ENCODE results near the gene VEZF1. TPM values are rescaled to one million over a fixed set of nuclear protein-coding genes. Genes with fewer than 3 reads are reported as not detected.

VEZF1 gene, protein sequence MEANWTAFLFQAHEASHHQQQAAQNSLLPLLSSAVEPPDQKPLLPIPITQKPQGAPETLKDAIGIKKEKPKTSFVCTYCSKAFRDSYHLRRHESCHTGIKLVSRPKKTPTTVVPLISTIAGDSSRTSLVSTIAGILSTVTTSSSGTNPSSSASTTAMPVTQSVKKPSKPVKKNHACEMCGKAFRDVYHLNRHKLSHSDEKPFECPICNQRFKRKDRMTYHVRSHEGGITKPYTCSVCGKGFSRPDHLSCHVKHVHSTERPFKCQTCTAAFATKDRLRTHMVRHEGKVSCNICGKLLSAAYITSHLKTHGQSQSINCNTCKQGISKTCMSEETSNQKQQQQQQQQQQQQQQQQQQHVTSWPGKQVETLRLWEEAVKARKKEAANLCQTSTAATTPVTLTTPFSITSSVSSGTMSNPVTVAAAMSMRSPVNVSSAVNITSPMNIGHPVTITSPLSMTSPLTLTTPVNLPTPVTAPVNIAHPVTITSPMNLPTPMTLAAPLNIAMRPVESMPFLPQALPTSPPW
- 77.6 TPM for total RNA-seq
- long read RNA-seq, transcript VEZF1-202 (6 exons, 2,321 nt), result major isoform, 19 of 48 reads
- long read RNA-seq, partial matches to known transcripts, result 1 of 48 reads
- long read RNA-seq, other reads (novel, unspliced or antisense), result 28 of 48 reads

DNA sequence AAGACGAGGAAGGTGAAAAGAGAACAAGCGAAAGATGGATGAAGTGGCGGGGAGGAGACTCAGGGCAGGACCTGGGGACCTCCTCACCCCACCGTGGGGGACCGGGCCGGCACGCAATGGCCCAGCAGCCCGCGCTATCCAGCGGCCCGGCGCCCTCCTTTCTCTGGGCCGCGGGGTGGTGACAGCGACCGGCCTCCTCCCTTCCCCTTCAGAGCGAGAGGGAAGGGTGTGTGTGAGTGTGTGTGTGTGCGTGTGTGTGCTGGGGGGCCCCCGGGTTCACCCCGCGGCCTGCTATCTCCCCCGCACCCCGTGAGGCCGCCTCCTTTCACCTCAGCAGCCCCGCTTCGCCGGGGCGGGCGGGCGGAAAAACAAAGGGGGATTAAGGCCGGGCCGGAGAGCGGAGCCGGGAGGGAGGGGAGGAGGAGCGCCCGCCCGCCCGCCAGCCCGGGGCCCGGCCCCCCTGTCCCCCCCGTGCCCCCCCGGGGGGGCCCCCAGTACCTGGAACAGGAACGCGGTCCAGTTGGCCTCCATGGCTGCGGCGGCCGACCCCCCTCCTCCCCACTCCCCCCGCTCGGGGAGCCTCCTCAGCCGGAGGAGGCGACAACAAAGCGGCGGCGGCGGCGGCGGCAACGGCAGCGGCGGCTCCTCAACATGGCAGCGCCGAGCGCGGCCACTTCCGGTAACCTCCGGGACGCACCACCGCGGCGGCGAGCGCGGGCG, at the start of gene VEZF1:
Gene VEZF1, minus strand, starts transcription at position 674 of the 720 bp plus-strand sequence. Its CDS starts 143 bp downstream, at position 531.
- DNase-seq, result peak; percentile 91
- intact Hi-C loops (cut with micrococcal nuclease), result no loop called here
- peak; percentile 75 for ATAC-seq

- ATAC-seq (no peak), DNase-seq (no peak)
- intact Hi-C loops (cut with micrococcal nuclease), result no loop called here
These were observed 44.8 kb upstream of the VEZF1 start for GRCh38 chr17:58032691-58033415.

DNA sequence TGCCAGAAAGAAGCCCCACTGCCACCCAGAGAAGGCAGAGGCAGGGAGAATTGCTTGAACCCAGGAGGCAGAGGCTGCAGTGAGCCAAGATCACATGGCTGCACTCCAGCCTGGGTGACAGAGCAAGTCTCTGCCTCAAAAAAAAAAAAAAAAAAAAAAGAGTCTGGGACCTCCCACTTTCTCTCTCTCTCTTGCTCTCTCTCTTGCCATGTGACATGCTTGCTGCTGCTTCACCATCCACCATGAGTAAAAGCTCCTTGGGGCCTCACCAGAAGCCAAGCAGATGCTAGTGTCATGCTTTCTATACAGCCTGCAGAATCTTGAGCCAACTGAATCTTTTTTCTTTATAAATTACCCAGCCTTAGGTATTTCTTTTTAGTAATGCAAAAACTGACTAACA, 40.5 kb upstream of the VEZF1 start:
- DNase-seq (no peak), ATAC-seq (no peak)
- intact Hi-C loops (cut with micrococcal nuclease), result no loop called here

DNA sequence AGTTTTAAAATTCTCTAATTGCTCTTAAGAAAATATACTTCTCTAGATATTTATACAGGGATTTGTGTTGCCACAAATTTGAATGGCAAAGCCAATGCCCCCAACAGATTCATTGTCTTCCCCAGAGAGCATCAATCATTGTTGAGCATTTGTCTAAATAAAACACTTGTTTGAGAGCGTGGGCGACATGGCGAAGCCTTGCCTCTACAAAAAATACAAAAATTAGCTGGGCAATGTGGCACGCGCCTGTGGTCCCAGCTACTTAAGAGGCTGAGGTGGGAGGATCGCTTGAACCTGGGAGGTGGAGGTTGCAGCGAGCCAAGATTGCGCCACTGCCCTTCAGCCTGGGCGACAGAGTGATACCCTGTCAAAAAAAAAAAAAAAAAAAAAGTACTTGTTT, 32.3 kb upstream of the VEZF1 start:
- ATAC-seq, result no peak
- intact Hi-C loops (cut with micrococcal nuclease), result no loop called here
- DNase-seq, result no peak

- no peak for DNase-seq
- intact Hi-C loops (cut with micrococcal nuclease), result no loop called here
- ATAC-seq, result no peak
These were observed 31.5 kb upstream of the VEZF1 start for GRCh38 chr17:58019521-58019920.

DNA sequence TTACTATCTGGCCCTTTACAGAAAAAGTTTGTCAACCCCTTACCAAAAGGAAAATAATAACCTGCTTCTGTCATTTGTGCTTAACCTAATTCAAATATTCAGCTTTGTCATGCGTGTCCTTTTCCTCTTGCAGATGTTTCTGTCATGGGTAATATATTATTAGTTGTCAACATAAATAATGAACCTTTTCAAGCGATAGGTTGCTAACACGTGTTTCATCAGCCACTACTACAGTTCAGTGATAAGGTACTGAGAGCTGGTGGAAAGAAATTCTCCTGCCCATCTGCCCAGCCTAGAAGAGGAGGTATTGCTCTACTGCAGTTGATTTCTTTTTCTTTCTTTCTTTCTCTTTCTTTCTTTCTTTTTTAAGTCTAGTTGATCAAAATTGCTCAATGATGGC, 31.0 kb upstream of the VEZF1 start:
- intact Hi-C loops (cut with micrococcal nuclease), result no loop called here
- DNase-seq (no peak), ATAC-seq (no peak)

- no peak for ATAC-seq
- intact Hi-C loops (cut with micrococcal nuclease), result no loop called here
- no peak for DNase-seq
These were observed 22.2 kb upstream of the VEZF1 start for GRCh38 chr17:58010067-58010799.

DNA sequence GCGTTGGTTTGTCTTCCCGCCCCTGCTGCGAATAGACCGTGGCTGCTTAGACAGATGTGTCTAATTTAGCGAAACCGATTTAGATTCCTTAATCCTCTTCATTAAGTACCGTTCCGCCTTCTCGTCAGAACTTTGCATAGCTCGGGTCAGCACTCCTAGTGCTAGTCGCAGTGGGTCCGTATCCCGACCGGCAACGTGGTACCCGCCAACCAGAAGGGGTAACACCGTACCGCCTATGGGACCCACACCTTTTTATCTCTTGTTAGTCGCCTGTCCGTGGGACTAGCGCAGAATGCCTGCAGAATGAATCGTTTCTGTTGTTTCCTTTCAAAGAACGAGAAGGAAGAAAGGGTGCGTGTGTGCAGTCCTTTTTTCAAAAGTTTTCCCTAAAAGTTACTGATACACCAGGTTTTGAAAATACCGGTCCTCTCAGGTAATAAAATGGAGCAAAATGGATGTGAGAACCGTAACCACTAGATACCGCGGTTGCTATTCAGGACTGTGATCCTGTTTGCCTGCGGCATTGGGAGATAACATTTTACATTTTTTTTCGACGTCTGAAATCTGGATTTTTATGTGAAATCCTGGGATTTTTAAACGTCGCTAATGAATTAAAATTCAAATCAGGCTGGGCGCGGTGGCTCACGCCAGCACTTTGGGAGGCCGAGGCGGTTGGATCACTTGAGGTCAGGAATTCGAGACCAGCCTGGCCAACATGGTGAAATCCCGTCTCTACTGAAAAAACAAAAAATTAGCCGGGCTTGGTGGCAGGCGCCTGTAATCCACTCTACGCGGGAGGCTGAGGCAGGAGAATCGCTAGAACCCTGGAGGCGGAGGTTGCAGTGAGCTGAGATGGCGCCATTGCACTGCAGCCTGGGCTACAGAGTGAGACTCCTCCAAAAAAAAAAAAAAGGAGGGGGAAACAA, 20.0 kb upstream of the VEZF1 start:
- intact Hi-C loops (cut with micrococcal nuclease), result loop anchor here (10.0 kb wide), 2 partner anchors 77 to 107 kb away; partner anchors contain the start of gene DYNLL2
- ATAC-seq (peak; percentile 13), DNase-seq (no peak)

- intact Hi-C loops (cut with micrococcal nuclease), result loop anchor here (10.0 kb wide), 2 partner anchors 78 to 108 kb away; partner anchors contain the start of gene DYNLL2
- DNase-seq, result peak; percentile 99
- ATAC-seq, result peak; percentile 96
These were observed 19.1 kb upstream of the VEZF1 start, which contains the start of gene SRSF1 for GRCh38 chr17:58006924-58007780. SRSF1 (minus strand) TSS chr17:58007246; CDS start chr17:58007137, 109 bp downstream.

DNA sequence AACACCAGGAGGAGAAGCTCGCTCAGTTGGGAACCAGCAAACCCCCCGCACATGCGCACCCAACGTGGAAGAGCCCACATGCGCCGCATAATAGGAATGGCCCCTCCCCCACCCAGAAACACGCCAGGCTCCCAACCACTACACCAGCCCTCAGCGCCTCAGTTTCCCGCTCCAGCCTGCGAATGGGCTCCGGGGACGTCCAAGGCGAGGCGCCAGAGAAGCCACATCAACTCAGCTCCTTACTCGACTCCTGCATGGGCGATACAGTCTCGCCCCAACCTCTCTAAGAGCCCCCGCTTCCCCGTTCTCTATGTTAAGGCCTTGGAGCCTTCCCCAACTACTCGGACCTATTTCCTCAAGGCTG, 18.5 kb upstream of the VEZF1 start:
- DNase-seq (peak; percentile 83), ATAC-seq (peak; percentile 75)
- intact Hi-C loops (cut with micrococcal nuclease), result loop anchor here (10.0 kb wide), 2 partner anchors 78 to 108 kb away; partner anchors contain the start of gene DYNLL2

DNA sequence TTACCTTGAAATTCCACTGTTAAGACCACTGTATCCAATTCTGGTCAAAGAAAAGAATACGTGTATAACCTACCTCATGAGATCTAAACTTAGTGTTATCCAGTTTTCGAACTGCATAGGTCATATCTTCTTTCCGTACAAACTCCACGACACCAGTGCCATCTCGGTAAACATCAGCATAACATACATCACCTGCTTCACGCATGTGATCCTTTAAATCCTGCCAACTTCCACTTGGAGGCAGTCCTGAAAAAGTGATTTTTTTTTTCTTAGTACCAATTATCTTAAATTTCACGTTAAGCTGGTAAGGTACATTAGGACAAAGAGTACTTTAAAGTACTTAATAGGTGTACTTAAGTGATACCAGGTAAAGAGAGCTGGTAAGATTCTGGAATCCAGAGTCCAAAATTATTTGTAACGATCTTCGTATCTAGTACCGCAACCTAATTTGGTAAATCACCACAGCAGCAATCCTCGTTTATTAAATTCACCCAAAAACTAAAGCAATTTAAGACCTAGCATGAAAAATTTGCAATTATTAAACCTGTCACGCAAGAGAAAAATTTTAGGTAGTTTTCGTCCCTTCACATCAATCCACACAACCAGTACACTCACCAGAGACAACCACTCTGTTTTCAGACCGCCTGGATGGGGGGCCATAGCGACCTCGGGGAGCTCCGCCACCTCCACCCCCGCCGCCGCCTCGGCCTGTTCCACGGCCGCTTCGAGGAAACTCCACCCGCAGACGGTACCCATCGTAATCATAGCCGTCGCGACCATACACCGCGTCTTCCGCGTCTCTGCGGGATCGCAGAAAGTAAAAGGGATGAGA, 17.9 kb upstream of the VEZF1 start:
- no peak for ATAC-seq
- intact Hi-C loops (cut with micrococcal nuclease), result loop anchor here (10.0 kb wide), 2 partner anchors 79 to 109 kb away; partner anchors contain the start of gene DYNLL2
- no peak for DNase-seq

DNA sequence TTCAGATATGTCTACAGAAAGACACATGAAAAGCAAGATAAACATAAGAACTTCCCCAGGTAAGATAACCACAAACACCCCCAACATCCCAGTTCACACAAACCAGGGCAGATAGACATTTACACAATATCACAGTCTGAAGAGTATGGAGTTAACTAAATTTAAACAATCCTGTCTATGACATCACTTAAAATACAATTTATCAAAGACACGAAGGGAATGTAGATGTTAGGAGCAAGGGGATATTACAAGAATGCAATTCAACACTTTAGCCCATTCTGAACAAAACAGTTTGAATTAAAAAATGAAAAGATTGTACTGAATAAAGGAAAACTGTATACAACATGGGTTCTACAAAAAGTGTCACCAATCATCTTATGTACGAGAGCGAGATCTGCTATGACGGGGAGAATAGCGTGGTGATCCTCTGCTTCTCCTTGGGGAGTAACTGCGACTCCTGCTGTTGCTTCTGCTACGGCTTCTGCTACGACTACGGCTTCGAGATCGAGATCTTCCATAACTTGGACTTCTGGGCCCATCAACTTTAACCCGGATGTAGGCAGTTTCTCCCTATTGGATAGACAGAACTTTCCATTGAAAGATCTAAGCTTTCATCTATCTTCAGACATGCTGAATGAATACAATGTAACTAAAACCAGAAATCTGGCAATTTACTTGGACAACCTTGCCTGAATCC, 17.1 kb upstream of the VEZF1 start:
- ATAC-seq (no peak), DNase-seq (no peak)
- intact Hi-C loops (cut with micrococcal nuclease), result loop anchor here (10.0 kb wide), 2 partner anchors 80 to 110 kb away; partner anchors contain the start of gene DYNLL2

- ATAC-seq, result no peak
- intact Hi-C loops (cut with micrococcal nuclease), result loop anchor here (10.0 kb wide), 2 partner anchors 81 to 111 kb away; partner anchors contain the start of gene DYNLL2
- no peak for DNase-seq
These were observed 16.0 kb upstream of the VEZF1 start for GRCh38 chr17:58004060-58004459.

DNA sequence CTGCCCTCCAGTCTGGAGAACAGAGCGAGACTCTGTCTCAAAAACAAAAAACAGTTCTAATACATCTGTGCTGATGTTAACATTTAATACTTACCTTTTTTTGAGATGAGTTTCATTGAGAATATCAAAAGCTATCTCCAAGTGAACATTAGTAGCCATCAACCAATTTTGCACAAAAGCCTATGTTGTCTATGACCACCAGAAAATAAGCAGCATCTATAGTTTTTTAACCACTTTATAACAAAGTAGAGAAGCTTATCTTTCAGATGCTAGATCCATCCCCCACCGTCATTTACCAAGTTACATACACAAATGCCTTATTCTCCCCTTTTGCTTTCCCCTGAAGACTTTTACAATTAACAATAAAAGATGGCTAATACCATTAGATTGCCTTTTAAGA, 14.9 kb upstream of the VEZF1 start:
- DNase-seq (no peak), ATAC-seq (no peak)
- intact Hi-C loops (cut with micrococcal nuclease), result loop anchor here (10.0 kb wide), 2 partner anchors 82 to 112 kb away; partner anchors contain the start of gene DYNLL2

Data from left ventricle myocardium superior (tissue), 1 donor.